Esophagus muscularis mucosa (tissue), 4 donors: ENCODE results near the gene EMX2. TPM values are rescaled to one million over a fixed set of nuclear protein-coding genes. Genes with fewer than 3 reads are reported as not detected.
A peak's percentile ranks its signal among the peaks of the same experiment; 100 is the strongest.

ENCODE experiments used
- DNase-seq: peaks from one replicate; pipeline ENCODE4 v3.0.0-alpha.2; 2017; ENCODE audit errors: extremely low spot score
- H3K27ac ChIP-seq, 4 donors: fragments of 200-600 bp; sonication (generic); replicated peaks in 1 of 4; 1 replicate in 3 of 4; 2 replicates in 1 of 4; pipeline ENCODE4 v1.5.1; 2016 to 2019; ENCODE audit warnings: mild to moderate bottlenecking in 1 of 4
- H3K27me3 ChIP-seq, 4 donors: fragments of 200-600 bp; sonication (generic); one replicate each; pipeline versions ENCODE4 v1.5.1 to v1.6.0; 2016 to 2019
- H3K36me3 ChIP-seq, 4 donors: fragments of 200-600 bp; sonication (generic); one replicate each; pipeline ENCODE4 v1.5.1; 2016 to 2019
- H3K4me1 ChIP-seq, 4 donors: fragments of 200-600 bp; sonication (generic); one replicate each; pipeline ENCODE4 v1.5.1; 2016 to 2019
- H3K4me3 ChIP-seq, 4 donors: fragments of 200-600 bp; sonication (generic); 1 replicate in 2 of 4; 2 replicates in 2 of 4; pipeline ENCODE4 v1.5.1; 2016 to 2019; ENCODE audit warnings: mild to moderate bottlenecking in 4 of 4, moderate library complexity in 1 of 4
- H3K9me3 ChIP-seq, 4 donors: fragments of 200-600 bp; sonication (generic); 1 replicate in 3 of 4; 2 replicates in 1 of 4; pipeline ENCODE4 v1.5.1; 2016 to 2019
- CTCF ChIP-seq, 3 experiments: fragments of 200-600 bp in 2 of 3; fragments of 450-650 bp in 1 of 3; sonication (generic) in 2 of 3; IDR thresholded peaks; one replicate each; pipeline ENCODE4 v1.5.1; 2017 to 2019; ENCODE audit warnings: antibody characterized with exemption in 3 of 3, mild to moderate bottlenecking in 2 of 3, moderate library complexity in 1 of 3
- EP300 ChIP-seq: sonication (generic); formaldehyde crosslinking; IDR thresholded peaks from one replicate; pipeline ENCODE4 v1.6.1; 2017; ENCODE audit warnings: antibody characterized with exemption
- POLR2A ChIP-seq: fragments of 450-650 bp; IDR thresholded peaks from one replicate; pipeline ENCODE4 v1.6.1; 2017; ENCODE audit warnings: antibody characterized with exemption, moderate library complexity, mild to moderate bottlenecking, low read depth
- POLR2AphosphoS5 ChIP-seq, 2 donors: sonication (generic); formaldehyde crosslinking; IDR thresholded peaks; one replicate each; pipeline ENCODE4 v1.6.1; 2017; ENCODE audit warnings: antibody characterized with exemption in 2 of 2
- WGBS: methylation state at CpG from one replicate; pipeline ENCODE4 v1.1.5; 2018; 5-methylcytosine and 5-hydroxymethylcytosine counted together
- intact Hi-C: fragments of 100-400 bp; cut with DNase I; formaldehyde crosslinking; loops from one replicate; pipeline ENCODE4 v1.15.1; 2023
- total RNA-seq, 4 donors: library from RNA; depleted of rRNA; stranded (reverse); fragments of >200 nt; gene quantifications; one replicate each; pipeline versions ENCODE4 v1.1.0 to v1.2.1, GENCODE V29; 2016

The EMX2 gene
- total RNA-seq, 4 donors from 2014 or later = 0.52 to 0.71 TPM; not detected in 2

- Histone ChIP-seq H3K27me3 (peaks cover 0 to 100% (median 73%) of the 10 kb centered on the region in 4 donors), H3K4me1 (peaks cover 10 to 35% (median 28%) of the 10 kb centered on the region in 4 donors), H3K27ac (no peak overlapping the region), H3K4me3 (no peak overlapping the region), H3K9me3 (no peaks in the 10 kb centered on the region), H3K36me3 (no peaks in the 10 kb centered on the region)
- WGBS = 7% methylated on average over 32 of the region's 45 CpGs
- DNase-seq = no peak
- intact Hi-C loops = no loop called here
- no peak for TF ChIP-seq CTCF (IDR thresholded peaks at IDR 0.05)
- TF ChIP-seq POLR2A = no peak
- TF ChIP-seq EP300 = no peak
- TF ChIP-seq POLR2AphosphoS5 (IDR thresholded peaks at IDR 0.05) = no peak
Measured at GRCh38 chr10:117551330-117552155, 9.0 kb downstream of the EMX2 start.

- peaks cover 10 to 28% (median 23%) of the 10 kb centered on the region in 4 donors for H3K4me1 ChIP-seq
- H3K9me3 ChIP-seq = no peaks in the 10 kb centered on the region
- H3K27ac ChIP-seq = no peak overlapping the region
- TF ChIP-seq POLR2AphosphoS5 (IDR thresholded peaks at IDR 0.05) (no peak), EP300 (no peak), CTCF (IDR thresholded peaks at IDR 0.05) (no peak), POLR2A (no peak)
- WGBS = 2% methylated on average over 10 of the region's 39 CpGs
- H3K36me3 ChIP-seq = no peaks in the 10 kb centered on the region
- H3K27me3 ChIP-seq = peaks cover 0 to 100% (median 66%) of the 10 kb centered on the region in 4 donors
- intact Hi-C loops = no loop called here
- no peak for DNase-seq
- no peak overlapping the region for H3K4me3 ChIP-seq
Measured at GRCh38 chr10:117552156-117552631, 9.6 kb downstream of the EMX2 start.

DNA sequence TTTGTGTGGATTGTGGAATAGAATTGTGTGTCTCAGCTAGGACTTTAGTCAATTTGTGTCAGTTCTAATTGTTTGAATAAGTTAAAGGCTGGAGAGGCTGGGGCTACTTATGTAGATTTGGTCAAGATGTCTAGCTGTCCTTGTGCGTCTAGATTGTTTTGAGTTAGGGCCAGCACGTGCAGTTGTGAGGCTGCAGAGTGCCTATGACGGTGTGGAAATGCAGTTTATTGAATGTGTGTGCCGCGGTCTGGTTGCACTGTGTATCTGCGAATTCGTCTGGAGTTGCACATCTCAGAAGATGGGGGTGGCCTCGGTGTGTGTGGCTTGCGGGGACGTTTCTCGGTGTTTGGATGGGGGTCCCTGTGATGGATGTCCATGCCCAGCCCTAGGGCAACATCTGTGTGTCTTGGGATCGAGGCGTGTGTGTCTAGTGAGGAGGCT lies 10.2 kb downstream of the EMX2 start:
- no peak overlapping the region for H3K4me3 ChIP-seq
- 5% methylated on average over 7 of the region's 13 CpGs for WGBS

DNA sequence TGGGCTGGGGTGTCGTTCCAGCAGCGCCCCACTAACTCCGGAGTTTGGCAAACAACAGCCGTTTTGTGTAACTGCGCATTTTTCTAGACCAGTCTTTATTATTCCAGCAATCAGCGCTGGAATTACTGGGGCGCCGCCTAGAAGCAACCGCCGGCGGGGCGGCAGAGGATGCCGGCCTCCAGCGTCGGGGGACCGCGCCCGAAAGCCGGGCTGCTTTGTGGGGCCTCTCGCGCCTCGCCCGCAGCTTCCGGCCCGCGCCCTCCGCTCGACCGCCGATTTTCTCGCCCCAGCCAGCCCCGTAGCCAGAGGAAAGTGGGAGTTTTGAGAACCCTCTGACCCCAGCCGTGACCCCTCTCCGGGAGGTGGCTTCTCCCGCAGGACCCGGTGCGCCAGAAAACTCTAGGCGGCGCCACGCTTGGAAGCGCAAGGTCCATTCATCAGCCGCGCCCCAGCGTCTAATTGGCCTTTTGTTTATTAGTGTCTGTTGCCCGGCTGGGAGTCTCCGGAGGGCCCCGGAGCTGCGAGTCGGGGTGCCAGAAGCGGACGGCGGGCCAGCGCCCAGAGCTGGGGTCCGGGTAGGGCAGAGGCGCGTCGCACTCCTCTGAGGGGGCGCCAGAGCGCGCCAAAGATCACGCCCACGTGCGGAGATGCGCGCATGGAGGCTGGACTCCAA lies 10.7 kb downstream of the EMX2 start:
- Histone ChIP-seq H3K27me3 (peaks cover 0 to 95% (median 55%) of the 10 kb centered on the region in 4 donors), H3K4me3 (peak overlapping the region in 1 of 4 donors; percentile 24)
- DNase-seq = no peak

More for the DNA sequence above, 10.2 kb downstream of the EMX2 start:
- Histone ChIP-seq H3K9me3 (no peaks in the 10 kb centered on the region), H3K36me3 (no peaks in the 10 kb centered on the region), H3K4me1 (peaks cover 10 to 23% (median 18%) of the 10 kb centered on the region in 4 donors), H3K27me3 (peaks cover 0 to 95% (median 61%) of the 10 kb centered on the region in 4 donors), H3K27ac (no peak overlapping the region)
- no peak for DNase-seq
- TF ChIP-seq POLR2AphosphoS5 (IDR thresholded peaks at IDR 0.05) (no peak), CTCF (IDR thresholded peaks at IDR 0.05) (no peak), POLR2A (no peak), EP300 (no peak)
- intact Hi-C loops = no loop called here

More for the DNA sequence above, 10.7 kb downstream of the EMX2 start:
- no peak overlapping the region for H3K27ac ChIP-seq
- H3K36me3 ChIP-seq = no peaks in the 10 kb centered on the region
- peaks cover 10 to 20% (median 17%) of the 10 kb centered on the region in 4 donors for H3K4me1 ChIP-seq
- 4% methylated on average over 44 of the region's 65 CpGs for WGBS
- intact Hi-C loops = no loop called here
- no peak for TF ChIP-seq POLR2A
- TF ChIP-seq CTCF (IDR thresholded peaks at IDR 0.05) = no peak
- TF ChIP-seq POLR2AphosphoS5 (IDR thresholded peaks at IDR 0.05) = no peak
- TF ChIP-seq EP300 = no peak
- no peaks in the 10 kb centered on the region for H3K9me3 ChIP-seq
